Mesodermal cell (in vitro differentiated cells): ENCODE data around the gene PLPPR4. TPM values are rescaled to one million over a fixed set of nuclear protein-coding genes. Genes with fewer than 3 reads are reported as not detected.
A peak's percentile ranks its signal among the peaks of the same experiment; 100 is the strongest.

Experiments
- H3K27ac ChIP-seq: 2 replicates; pipeline ENCODE4 v1.7.0; 2013; ENCODE audit warnings: mild to moderate bottlenecking, low read depth, low read length, moderate library complexity; ENCODE audit not compliant: severe bottlenecking
- H3K36me3 ChIP-seq: 2 replicates; pipeline ENCODE4 v1.7.1; 2013; ENCODE audit warnings: mild to moderate bottlenecking, low read length, moderate library complexity; ENCODE audit not compliant: control insufficient read depth, insufficient read depth
- H3K4me1 ChIP-seq: one replicate; pipeline ENCODE4 v1.7.1; 2013; ENCODE audit warnings: mild to moderate bottlenecking, low read length; ENCODE audit not compliant: insufficient read depth, control insufficient read depth, poor library complexity, severe bottlenecking
- H3K4me3 ChIP-seq: 2 replicates; pipeline ENCODE4 v1.7.0; 2013; ENCODE audit warnings: low read length, control low read depth, mild to moderate bottlenecking; ENCODE audit not compliant: insufficient read depth, poor library complexity, severe bottlenecking; ENCODE audit errors: extremely low read depth
- H3K9me3 ChIP-seq: 2 replicates; pipeline ENCODE4 v1.7.1; 2013; ENCODE audit warnings: mild to moderate bottlenecking, low read length, moderate library complexity; ENCODE audit not compliant: control insufficient read depth
- WGBS, 2 experiments: methylation state at CpG; one replicate each; pipeline ENCODE4 v1.1.5; 2013; ENCODE audit warnings: missing lambda C conversion rate in 2 of 2; ENCODE audit not compliant: insufficient coverage in 2 of 2; 5-methylcytosine and 5-hydroxymethylcytosine counted together
- polyA plus RNA-seq, 2 experiments: library from polyadenylated mRNA; stranded (reverse); fragments of 50-300 nt; gene quantifications; one replicate each; pipeline ENCODE4 v1.2.3, GENCODE V29; 2013

Gene PLPPR4
- polyA plus RNA-seq (2013, experiment 1 of 2): 0.85 TPM
- polyA plus RNA-seq (2013, experiment 2 of 2): 1.1 TPM

- no peaks in the 10 kb centered on the region for H3K4me1 ChIP-seq
- no peaks in the 10 kb centered on the region for H3K9me3 ChIP-seq
- peak within 1 kb of the TSS; percentile 40 for H3K4me3 ChIP-seq
- no peaks in the 10 kb centered on the region for H3K36me3 ChIP-seq
- no peak within 1 kb of the TSS for H3K27ac ChIP-seq
- WGBS, 2 experiments: 5% methylated on average over 47 to 48 of the region's 51 CpGs
Measured at GRCh38 chr1:99264201-99265021, at the start of gene PLPPR4. Gene PLPPR4, plus strand, starts transcription at chr1:99264492. Its CDS starts 102 bp downstream, at chr1:99264594.

DNA sequence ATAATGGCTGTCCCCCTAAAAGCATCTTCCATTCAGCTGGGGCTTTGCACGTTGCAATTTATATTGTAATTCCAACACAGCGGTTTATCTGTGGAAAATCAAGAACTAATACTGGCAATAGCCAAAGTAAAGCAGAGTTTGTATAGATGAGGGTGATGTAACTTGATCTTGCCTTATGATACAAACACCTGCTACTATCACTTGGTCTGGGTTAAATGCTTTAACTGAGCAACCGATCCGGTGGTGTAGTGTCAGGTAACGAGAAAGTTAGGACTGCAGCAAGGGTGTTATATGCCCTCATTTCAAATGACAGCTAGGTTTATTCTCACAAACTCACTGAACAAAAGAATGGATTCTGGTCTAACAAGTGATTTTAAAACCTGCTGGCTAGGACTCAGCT is 47.3 kb upstream of the PLPPR4 start:
- H3K4me3 ChIP-seq: no peak overlapping the region
- no peaks in the 10 kb centered on the region for H3K9me3 ChIP-seq
- H3K27ac ChIP-seq: no peak overlapping the region
- WGBS, 2 experiments: 63% methylated on average over 2 of the region's 5 CpGs; no CpG with 5 or more reads in 1 of the 2 experiments
- H3K4me1 ChIP-seq: no peaks in the 10 kb centered on the region
- no peaks in the 10 kb centered on the region for H3K36me3 ChIP-seq

- Histone ChIP-seq H3K36me3 (no peaks in the 10 kb centered on the region), H3K9me3 (no peaks in the 10 kb centered on the region), H3K27ac (no peak overlapping the region), H3K4me1 (no peaks in the 10 kb centered on the region), H3K4me3 (no peak overlapping the region)
- WGBS, 2 experiments: no CpG with 5 or more reads among the region's 4 CpGs
Measured at GRCh38 chr1:99217599-99217998, 46.7 kb upstream of the PLPPR4 start.

GRCh38 chr1:99218572-99218971 is 45.7 kb upstream of the PLPPR4 start:
- no peaks in the 10 kb centered on the region for H3K4me1 ChIP-seq
- no peak overlapping the region for H3K27ac ChIP-seq
- no peak overlapping the region for H3K4me3 ChIP-seq
- no peaks in the 10 kb centered on the region for H3K9me3 ChIP-seq
- WGBS, 2 experiments: 83% methylated on average over 1 of the region's 4 CpGs; no CpG with 5 or more reads in 1 of the 2 experiments
- no peaks in the 10 kb centered on the region for H3K36me3 ChIP-seq

DNA sequence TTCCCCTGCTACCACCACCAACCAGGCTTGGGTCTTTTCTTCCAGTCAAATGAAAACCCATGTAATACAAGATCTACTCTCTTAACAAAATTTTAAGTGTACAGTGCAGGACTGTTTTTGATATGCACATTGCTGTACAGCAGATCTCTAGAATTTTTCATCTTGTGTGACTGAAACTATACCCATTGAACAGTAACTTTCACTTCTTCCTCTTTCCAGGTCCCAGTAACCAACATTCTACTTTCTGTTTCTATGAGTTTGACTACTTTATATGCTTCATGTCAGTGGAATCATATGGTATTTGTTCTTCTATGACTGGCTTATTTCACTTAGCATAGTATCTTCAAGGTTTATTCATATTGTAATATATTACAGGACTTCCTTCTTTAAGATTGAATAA is 45.3 kb upstream of the PLPPR4 start:
- Histone ChIP-seq H3K9me3 (no peaks in the 10 kb centered on the region), H3K4me1 (no peaks in the 10 kb centered on the region), H3K4me3 (no peak overlapping the region), H3K27ac (no peak overlapping the region), H3K36me3 (no peaks in the 10 kb centered on the region)

GRCh38 chr1:99227056-99227897 is 37.0 kb upstream of the PLPPR4 start:
- 58 to 92% methylated on average over 2 to 3 of the region's 3 CpGs for WGBS, 2 experiments
- H3K9me3 ChIP-seq: no peaks in the 10 kb centered on the region
- H3K4me3 ChIP-seq: no peak overlapping the region
- no peaks in the 10 kb centered on the region for H3K4me1 ChIP-seq
- no peak overlapping the region for H3K27ac ChIP-seq
- no peaks in the 10 kb centered on the region for H3K36me3 ChIP-seq

DNA sequence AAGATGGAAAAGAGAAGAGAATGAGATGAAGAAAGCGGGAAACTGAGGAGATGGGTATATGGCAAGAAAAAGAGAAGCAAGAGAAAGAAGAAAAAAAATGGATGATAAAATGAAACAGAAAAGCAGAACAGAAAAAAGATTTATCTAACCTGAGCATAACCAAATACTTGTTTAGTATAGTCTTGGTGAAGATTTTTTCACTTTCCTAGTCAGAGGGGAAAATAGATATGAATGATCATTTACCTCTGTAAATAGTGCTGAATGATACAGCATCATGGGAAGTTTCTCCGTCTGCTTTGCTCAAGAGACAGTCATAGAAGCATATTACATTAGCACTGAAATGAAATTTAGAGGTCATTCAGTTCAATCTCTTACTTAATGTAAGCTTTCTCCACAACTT is 36.1 kb upstream of the PLPPR4 start:
- Histone ChIP-seq H3K27ac (no peak overlapping the region), H3K4me1 (no peaks in the 10 kb centered on the region), H3K4me3 (no peak overlapping the region), H3K36me3 (no peaks in the 10 kb centered on the region), H3K9me3 (no peaks in the 10 kb centered on the region)
- no CpG with 5 or more reads among the region's 2 CpGs for WGBS, 2 experiments

DNA sequence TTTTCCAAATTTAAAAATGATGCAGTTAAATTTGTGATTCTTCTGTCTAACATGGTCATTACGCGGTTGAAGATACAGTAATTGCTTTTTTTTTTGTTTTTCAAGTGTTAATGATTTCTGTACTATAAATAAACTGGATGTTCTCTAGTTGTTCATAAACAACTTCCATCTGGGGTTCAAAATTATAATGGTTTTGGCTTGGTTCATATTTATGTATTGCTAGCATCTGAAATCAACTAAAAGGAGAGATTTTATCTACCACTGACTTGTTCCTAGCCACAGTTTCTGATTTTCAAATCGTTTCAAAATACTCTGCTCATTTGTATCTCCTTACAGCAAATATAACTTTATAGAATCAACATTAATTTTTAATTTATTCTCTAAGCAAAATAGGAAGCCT is 35.2 kb upstream of the PLPPR4 start:
- H3K36me3 ChIP-seq: no peaks in the 10 kb centered on the region
- WGBS, 2 experiments: 100% methylated on average over 2 of the region's 3 CpGs; no CpG with 5 or more reads in 1 of the 2 experiments
- H3K27ac ChIP-seq: no peak overlapping the region
- H3K9me3 ChIP-seq: no peaks in the 10 kb centered on the region
- no peaks in the 10 kb centered on the region for H3K4me1 ChIP-seq
- H3K4me3 ChIP-seq: no peak overlapping the region

GRCh38 chr1:99230695-99231094 is 33.6 kb upstream of the PLPPR4 start:
- no peak overlapping the region for H3K27ac ChIP-seq
- H3K9me3 ChIP-seq: no peaks in the 10 kb centered on the region
- no peaks in the 10 kb centered on the region for H3K4me1 ChIP-seq
- H3K4me3 ChIP-seq: no peak overlapping the region
- no peaks in the 10 kb centered on the region for H3K36me3 ChIP-seq

DNA sequence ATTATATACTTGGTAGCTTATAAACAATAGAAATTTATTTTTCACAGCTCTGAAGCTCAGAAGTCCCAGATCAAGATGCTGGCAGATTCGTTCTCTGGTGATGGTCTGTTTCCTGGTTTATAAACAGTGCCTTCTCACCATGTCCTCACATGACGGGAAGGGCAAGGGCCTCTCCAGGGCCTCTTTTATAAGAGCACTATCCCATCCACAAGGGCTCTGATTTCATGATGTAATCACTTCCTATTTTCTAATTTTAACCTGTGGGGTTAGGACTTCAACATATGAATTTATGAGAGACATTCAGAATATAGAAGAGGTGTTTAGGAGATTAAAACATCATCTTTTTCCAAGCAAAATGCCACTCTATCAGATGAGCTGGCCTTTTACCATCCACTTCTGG is 32.1 kb upstream of the PLPPR4 start:
- Histone ChIP-seq H3K4me1 (no peaks in the 10 kb centered on the region), H3K4me3 (no peak overlapping the region), H3K36me3 (no peaks in the 10 kb centered on the region), H3K27ac (no peak overlapping the region), H3K9me3 (no peaks in the 10 kb centered on the region)
- WGBS, 2 experiments: 100% methylated on average over 1 of the region's 2 CpGs

GRCh38 chr1:99233446-99233845 is 30.8 kb upstream of the PLPPR4 start:
- no peaks in the 10 kb centered on the region for H3K36me3 ChIP-seq
- no peak overlapping the region for H3K27ac ChIP-seq
- no peak overlapping the region for H3K4me3 ChIP-seq
- H3K4me1 ChIP-seq: no peaks in the 10 kb centered on the region
- 95 to 100% methylated on average over 1 of the region's 1 CpG for WGBS, 2 experiments
- H3K9me3 ChIP-seq: no peaks in the 10 kb centered on the region
